Left ventricle myocardium inferior (tissue), 1 donor: ENCODE measurements around the gene NFIA. TPM values are rescaled to one million over a fixed set of nuclear protein-coding genes. Genes with fewer than 3 reads are reported as not detected.

Source experiments
- DNase-seq: peaks from one replicate; pipeline ENCODE4 v3.0.0-alpha.2; 2020
- H3K27ac ChIP-seq: fragments of 200-600 bp; replicated peaks from 2 replicates; pipeline ENCODE4 v1.8.0; 2021
- H3K27me3 ChIP-seq: fragments of 200-600 bp; 2 replicates; pipeline ENCODE4 v1.8.0; 2021; ENCODE audit warnings: low read depth
- H3K36me3 ChIP-seq: fragments of 200-600 bp; 2 replicates; pipeline ENCODE4 v1.8.0; 2021
- H3K4me1 ChIP-seq: fragments of 200-600 bp; 2 replicates; pipeline ENCODE4 v1.8.0; 2021
- H3K4me3 ChIP-seq: fragments of 200-600 bp; 2 replicates; pipeline ENCODE4 v1.8.0; 2021; ENCODE audit warnings: mild to moderate bottlenecking, moderate library complexity
- H3K9me3 ChIP-seq: fragments of 200-600 bp; replicated peaks from 2 replicates; pipeline ENCODE4 v1.8.0; 2021
- intact Hi-C: fragments of 100-400 bp; cut with micrococcal nuclease; formaldehyde crosslinking; loops from one replicate; pipeline ENCODE4 v1.11.0; 2022
- total RNA-seq: library from RNA; stranded (reverse); fragmentation: NEBNext Ultra II Directional; extraction: Animal tissue kit (Norgen Biotek cat#: 25700); gene quantifications from one replicate; pipeline ENCODE4 v1.2.1, GENCODE V29; 2021
- TF ChIP-seq, protein P1 (sequence below): fragments of 200-600 bp; IDR thresholded peaks from 2 replicates; pipeline ENCODE4 v1.8.0; 2021; ENCODE audit warnings: antibody characterized with exemption, mild to moderate bottlenecking, borderline replicate concordance
- donor health status: DM: no; HTN: yes; CAD: no; lungs with severe emphysema.

Gene NFIA
- total RNA-seq, 1 donor from 2014 or later, result 90.2 TPM

DNA sequence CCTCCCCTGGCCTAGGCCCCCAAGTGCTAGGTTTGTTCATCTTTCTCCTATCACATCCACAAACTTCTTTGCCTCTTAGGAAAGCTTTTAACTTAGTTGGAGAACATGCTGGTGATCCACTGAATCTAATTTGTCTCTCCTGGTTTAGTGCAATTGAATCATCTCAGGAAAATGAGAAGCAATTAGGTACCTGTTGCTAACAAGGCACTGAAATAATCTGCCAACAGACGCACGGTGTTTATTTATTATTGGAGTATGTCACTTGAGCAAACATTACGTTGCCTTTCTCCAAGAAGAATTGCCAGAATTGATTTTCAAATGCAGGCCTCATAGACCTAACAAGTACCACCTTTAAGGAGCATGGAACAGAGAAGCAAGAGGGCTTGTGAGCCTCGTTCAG lies 309.4 kb downstream of the NFIA start:
- TF ChIP-seq, protein P1, sequence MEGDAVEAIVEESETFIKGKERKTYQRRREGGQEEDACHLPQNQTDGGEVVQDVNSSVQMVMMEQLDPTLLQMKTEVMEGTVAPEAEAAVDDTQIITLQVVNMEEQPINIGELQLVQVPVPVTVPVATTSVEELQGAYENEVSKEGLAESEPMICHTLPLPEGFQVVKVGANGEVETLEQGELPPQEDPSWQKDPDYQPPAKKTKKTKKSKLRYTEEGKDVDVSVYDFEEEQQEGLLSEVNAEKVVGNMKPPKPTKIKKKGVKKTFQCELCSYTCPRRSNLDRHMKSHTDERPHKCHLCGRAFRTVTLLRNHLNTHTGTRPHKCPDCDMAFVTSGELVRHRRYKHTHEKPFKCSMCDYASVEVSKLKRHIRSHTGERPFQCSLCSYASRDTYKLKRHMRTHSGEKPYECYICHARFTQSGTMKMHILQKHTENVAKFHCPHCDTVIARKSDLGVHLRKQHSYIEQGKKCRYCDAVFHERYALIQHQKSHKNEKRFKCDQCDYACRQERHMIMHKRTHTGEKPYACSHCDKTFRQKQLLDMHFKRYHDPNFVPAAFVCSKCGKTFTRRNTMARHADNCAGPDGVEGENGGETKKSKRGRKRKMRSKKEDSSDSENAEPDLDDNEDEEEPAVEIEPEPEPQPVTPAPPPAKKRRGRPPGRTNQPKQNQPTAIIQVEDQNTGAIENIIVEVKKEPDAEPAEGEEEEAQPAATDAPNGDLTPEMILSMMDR, result no peak
- Histone ChIP-seq H3K4me1 (peaks cover 11% of the 10 kb centered on the region), H3K27me3 (no peaks in the 10 kb centered on the region), H3K4me3 (no peak overlapping the region), H3K36me3 (peaks cover 29% of the 10 kb centered on the region), H3K27ac (no peak overlapping the region), H3K9me3 (peaks cover 14% of the 10 kb centered on the region)
- intact Hi-C loops, result no loop called here
- DNase-seq, result no peak

- TF ChIP-seq, protein P1, result no peak
- no peak for DNase-seq
- no peak overlapping the region for H3K27ac ChIP-seq
- intact Hi-C loops, result no loop called here
- peaks cover 14% of the 10 kb centered on the region for H3K9me3 ChIP-seq
- H3K36me3 ChIP-seq, result peaks cover 27% of the 10 kb centered on the region
- H3K27me3 ChIP-seq, result no peaks in the 10 kb centered on the region
- H3K4me1 ChIP-seq, result peaks cover 9% of the 10 kb centered on the region
- H3K4me3 ChIP-seq, result no peak overlapping the region
Measured at GRCh38 chr1:61392409-61393242, 310.3 kb downstream of the NFIA start.

DNA sequence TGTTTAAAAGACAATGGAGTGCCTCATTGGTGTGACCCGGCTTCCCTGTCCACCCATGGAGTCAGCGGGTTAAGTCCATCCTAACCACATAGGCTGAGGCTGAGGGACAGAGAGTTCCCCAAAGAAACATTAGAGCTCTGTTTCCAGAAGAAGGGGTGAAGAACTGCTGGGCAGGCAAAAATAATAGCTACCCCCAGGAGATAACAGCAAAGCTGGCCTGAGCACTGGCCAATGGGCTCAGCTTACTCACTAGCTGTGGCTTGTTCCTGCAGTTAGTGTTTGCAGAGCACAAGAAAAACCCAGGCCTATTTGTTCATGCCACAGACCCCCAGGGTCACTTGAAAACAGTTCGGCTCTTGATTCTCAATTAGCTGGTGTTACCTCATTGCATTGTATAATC lies 311.2 kb downstream of the NFIA start:
- peaks cover 17% of the 10 kb centered on the region for H3K36me3 ChIP-seq
- H3K27me3 ChIP-seq, result no peaks in the 10 kb centered on the region
- intact Hi-C loops, result no loop called here
- H3K27ac ChIP-seq, result no peak overlapping the region
- peaks cover 11% of the 10 kb centered on the region for H3K9me3 ChIP-seq
- H3K4me1 ChIP-seq, result peaks cover 18% of the 10 kb centered on the region
- H3K4me3 ChIP-seq, result no peak overlapping the region
- TF ChIP-seq, protein P1, result no peak
- no peak for DNase-seq

DNA sequence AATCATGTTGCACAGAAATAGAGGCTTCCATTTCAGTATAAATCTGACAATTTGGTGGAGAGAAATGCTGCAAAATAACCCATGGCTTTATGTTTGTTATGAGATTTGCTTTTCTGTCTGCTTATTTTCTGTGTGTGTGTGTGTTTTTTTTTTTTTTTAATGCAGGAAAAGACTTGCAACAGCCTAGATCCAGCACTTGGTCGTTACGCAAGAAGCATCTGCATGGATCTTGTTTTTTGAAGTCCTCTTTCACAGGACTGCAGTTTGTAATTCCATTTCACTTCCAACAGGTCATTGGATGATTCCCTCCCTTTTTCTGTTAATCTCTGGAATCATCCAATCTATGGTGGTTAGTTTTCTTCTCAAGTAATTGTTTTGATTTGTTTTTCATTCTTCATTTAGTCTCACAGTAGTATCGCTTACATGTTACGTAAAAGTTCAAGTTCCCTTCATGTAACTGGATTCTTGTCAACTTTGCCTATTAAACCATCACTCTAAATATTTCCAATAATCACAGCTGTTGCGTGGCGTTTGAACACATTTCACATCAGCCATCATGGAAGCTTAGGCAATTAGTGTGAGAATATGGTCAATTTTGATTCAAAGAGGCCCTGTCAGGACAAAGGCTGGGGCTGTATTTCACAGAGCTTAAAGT lies 312.9 kb downstream of the NFIA start:
- Histone ChIP-seq H3K9me3 (no peaks in the 10 kb centered on the region), H3K36me3 (peaks cover 6% of the 10 kb centered on the region), H3K4me3 (no peak overlapping the region), H3K27me3 (no peaks in the 10 kb centered on the region), H3K4me1 (peaks cover 33% of the 10 kb centered on the region), H3K27ac (no peak overlapping the region)
- intact Hi-C loops, result no loop called here
- TF ChIP-seq, protein P1, result no peak
- DNase-seq, result no peak

- TF ChIP-seq, protein P1, result no peak
- Histone ChIP-seq H3K27ac (no peak overlapping the region), H3K9me3 (no peaks in the 10 kb centered on the region), H3K4me3 (no peak overlapping the region), H3K4me1 (peaks cover 32% of the 10 kb centered on the region), H3K36me3 (peaks cover 6% of the 10 kb centered on the region), H3K27me3 (no peaks in the 10 kb centered on the region)
- no peak for DNase-seq
- intact Hi-C loops, result no loop called here
Measured at GRCh38 chr1:61397495-61397894, 315.1 kb downstream of the NFIA start.
